Suppressor macrophage (primary cell): ENCODE data around the gene NAPG.
"Not testable (repeated sequence)": the region's sequence is repeated elsewhere in the genome, so short reads cannot be mapped to it uniquely, and the experiment has no call there.

Experiments used
- DNase-seq, 4 experiments: peaks; one replicate each; pipeline ENCODE4 v3.0.0-alpha.2; 2020 to 2022
- total RNA-seq, 17 experiments: gene quantifications; one replicate each; lab custom pipeline; 2026; ENCODE audit warnings: mixed read lengths in 6 of 17, inconsistent platforms in 3 of 17; lab: John Stamatoyannopoulos, UW

NAPG gene
- total RNA-seq = 24.5 to 78.1 (median 53.6) reads per million in 17 experiments

GRCh38 chr18:10525697-10526560 lies at the start of gene NAPG:
Gene NAPG (plus strand): TSS chr18:10526027. CDS start chr18:10526103, 76 bp downstream.
- DNase-seq = peak; percentile 97 to 99 (median 98)

DNA sequence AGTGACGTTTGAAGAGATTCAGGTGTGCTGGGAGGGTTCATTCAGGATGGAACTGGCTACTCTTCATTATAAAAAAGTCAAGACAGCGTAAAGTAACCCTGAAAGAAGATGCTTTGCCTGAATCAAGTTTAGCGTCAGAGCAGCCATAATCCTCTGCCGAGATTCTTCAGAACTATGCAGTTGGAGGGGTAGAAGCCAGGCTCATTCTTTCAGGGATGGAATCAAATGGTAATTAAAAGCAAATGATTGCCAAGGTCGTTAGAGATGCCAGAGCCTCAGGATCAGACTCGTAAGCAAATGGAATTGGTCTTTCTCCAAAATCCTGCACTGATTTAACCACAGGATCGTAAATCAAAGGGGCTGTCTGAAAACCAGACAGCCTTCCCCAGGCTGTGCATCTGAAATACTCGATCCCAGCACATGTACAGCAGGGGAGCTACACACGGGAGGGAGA lies 49.5 kb upstream of the NAPG start:
- no peak for DNase-seq

GRCh38 chr18:10477121-10477862 lies 48.5 kb upstream of the NAPG start:
- DNase-seq = no peak

DNA sequence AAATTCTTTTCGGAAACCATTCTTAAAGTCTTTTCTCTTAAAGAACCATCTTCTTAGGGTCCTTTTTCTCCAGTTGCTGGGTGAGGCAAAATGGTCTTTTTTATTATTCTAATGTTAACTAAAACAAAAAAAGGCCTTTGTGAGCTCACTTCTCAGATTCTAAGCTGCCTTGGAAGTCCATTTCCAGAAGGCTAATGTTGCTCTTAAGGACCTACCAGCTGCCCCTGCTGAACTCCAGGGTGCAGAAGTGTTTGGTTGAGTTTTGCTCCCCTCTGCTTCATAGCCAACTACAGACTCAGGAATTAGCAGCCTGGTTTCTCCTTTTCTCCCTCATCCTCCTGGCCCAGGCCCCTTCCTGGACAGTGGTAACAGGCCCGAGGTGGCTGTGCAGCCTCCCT lies 48.0 kb upstream of the NAPG start:
- no peak for DNase-seq

DNA sequence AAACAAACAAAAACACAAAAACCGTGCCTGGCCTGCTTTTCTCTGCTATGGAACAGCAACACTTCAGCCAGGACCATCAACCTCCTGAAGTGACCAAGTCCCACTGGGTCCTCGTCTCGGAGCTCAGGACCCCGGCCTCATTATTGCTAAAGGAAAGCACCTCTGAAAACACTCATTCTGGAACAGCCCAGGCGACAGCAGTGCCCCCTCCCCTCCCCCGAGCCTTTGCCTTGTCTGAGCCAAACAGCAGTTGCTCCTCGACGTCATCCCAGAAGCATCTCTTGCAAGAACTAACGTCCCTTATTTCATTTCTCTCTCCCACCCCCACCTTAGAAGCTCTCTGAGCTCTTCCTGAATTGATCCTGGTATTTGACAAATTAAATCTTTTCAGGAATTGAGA lies 44.0 kb upstream of the NAPG start:
- no peak for DNase-seq

- no peak for DNase-seq
Measured at GRCh38 chr18:10482363-10482984, 43.4 kb upstream of the NAPG start.

GRCh38 chr18:10482985-10483949 lies 42.6 kb upstream of the NAPG start:
- DNase-seq = peak; percentile 74 to 88 (median 85)

DNA sequence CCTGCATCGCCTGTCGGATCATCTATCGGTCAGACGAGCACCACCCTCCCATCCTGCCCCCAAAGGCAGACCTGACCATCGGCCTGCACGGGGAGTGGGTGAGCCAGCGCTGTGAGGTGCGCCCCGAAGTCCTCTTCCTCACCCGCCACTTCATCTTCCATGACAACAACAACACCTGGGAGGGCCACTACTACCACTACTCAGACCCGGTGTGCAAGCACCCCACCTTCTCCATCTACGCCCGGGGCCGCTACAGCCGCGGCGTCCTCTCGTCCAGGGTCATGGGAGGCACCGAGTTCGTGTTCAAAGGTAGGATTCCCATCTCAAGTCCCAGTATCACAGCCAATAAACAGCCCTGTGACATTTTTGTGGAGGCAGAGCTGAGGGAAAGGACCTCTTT lies 40.4 kb upstream of the NAPG start:
- DNase-seq = no peak

- no peak for DNase-seq
Measured at GRCh38 chr18:10486362-10486761, 39.5 kb upstream of the NAPG start.

GRCh38 chr18:10487154-10487553 lies 38.7 kb upstream of the NAPG start:
- no peak for DNase-seq

- no peak for DNase-seq
Measured at GRCh38 chr18:10488017-10488416, 37.8 kb upstream of the NAPG start.

GRCh38 chr18:10490401-10491165 lies 35.2 kb upstream of the NAPG start:
- peak; percentile 56 to 75 (median 72) for DNase-seq

GRCh38 chr18:10495936-10496335 lies 29.9 kb upstream of the NAPG start:
- DNase-seq = no peak

- peak in 1 of 4 experiments; percentile 21 for DNase-seq
Measured at GRCh38 chr18:10497206-10497749, 28.5 kb upstream of the NAPG start.

GRCh38 chr18:10499230-10499629 lies 26.6 kb upstream of the NAPG start:
- peak; percentile 74 to 90 (median 82) for DNase-seq

DNA sequence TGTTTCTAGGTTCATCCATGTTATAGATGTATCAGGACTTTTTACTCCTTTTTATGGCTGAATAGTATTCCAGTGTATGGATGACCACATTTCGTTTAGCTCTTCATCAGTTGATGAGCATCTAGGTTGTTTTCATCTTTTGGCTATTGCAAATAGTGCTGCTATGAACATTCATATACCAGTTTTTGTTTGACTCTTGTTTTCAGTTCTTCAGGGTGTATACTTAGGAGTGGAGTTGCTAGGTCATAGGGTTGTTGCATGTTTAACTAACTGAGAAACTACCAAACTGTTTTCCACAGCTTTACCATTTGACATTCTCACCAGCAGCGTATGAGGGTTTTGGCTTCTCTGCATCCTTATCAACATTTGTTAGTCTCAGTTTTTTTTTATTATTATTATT lies 25.8 kb upstream of the NAPG start:
- no peak for DNase-seq

- no peak for DNase-seq
Measured at GRCh38 chr18:10504723-10505122, 21.1 kb upstream of the NAPG start.

DNA sequence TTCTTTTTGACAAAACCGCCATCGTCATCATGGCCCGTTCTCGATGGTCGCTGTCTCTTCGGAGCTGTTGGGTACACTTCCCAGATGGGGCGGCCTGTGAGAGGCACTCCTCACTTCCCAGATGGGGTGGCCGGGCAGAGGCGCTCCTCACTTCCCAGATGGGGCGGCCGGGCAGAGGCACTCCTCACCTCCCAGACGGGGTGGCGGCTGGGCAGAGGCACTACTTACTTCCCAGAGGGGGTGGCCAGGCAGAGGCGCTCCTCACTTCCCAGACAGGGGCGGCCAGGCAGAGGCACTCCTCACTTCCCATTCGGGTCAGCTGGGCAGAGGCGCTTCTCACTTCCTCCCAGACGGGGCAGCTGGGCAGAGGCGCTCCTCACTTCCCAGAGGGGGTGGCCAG lies 19.9 kb upstream of the NAPG start:
- DNase-seq = not testable (repeated sequence)

DNA sequence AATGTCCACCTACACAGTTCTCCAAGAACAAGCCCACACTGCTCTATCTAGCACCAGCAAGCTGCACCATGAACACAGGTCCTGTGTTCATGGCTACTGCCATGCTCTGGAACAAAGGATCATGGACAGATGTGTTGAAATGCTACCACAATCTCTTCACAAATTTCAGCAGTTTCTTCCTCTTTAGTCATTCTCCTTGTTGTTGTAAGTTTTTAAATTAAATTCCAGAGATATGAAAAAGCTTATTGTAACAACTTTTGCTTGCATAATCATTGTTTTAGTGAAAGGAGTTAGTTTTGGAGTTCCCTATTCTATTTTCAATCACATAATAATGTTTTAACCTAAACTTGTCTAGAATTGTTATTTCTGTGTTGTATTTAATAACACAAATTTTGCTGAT lies 17.2 kb upstream of the NAPG start:
- DNase-seq = peak; percentile 12 to 71 (median 54)

DNA sequence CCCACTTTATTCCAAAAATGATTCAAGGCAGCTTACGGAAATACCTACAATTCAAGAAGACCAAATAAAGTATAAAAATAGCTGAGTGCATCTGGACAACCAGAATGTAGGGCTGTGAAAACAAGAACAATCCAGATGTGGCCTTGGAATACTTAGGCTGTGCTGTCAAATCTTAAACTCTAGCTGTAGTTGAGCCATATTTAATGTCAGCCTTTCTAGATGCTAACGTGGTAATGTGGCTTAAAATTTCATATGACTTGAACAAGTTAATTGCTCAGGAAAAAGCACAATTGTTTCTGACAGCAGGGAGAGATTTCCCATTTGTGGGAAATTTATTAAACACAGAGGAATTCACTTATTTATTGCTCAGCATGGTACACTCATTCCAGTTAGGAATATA lies 14.6 kb upstream of the NAPG start:
- DNase-seq = no peak

- DNase-seq = peak in 1 of 4 experiments; percentile 20
Measured at GRCh38 chr18:10514082-10514481, 11.7 kb upstream of the NAPG start.
